NCI-H524 treated with DMSO at 0.1 percent for 48 hours (cell line): ENCODE measurements around the gene GIPC3.
"Not testable (repeated sequence)": the region's sequence is repeated elsewhere in the genome, so short reads cannot be mapped to it uniquely, and the experiment has no call there.

Source experiments
- DNase-seq: peaks from one replicate; lab custom pipeline; 2025; lab: John Stamatoyannopoulos, UW

GIPC3 gene

DNA sequence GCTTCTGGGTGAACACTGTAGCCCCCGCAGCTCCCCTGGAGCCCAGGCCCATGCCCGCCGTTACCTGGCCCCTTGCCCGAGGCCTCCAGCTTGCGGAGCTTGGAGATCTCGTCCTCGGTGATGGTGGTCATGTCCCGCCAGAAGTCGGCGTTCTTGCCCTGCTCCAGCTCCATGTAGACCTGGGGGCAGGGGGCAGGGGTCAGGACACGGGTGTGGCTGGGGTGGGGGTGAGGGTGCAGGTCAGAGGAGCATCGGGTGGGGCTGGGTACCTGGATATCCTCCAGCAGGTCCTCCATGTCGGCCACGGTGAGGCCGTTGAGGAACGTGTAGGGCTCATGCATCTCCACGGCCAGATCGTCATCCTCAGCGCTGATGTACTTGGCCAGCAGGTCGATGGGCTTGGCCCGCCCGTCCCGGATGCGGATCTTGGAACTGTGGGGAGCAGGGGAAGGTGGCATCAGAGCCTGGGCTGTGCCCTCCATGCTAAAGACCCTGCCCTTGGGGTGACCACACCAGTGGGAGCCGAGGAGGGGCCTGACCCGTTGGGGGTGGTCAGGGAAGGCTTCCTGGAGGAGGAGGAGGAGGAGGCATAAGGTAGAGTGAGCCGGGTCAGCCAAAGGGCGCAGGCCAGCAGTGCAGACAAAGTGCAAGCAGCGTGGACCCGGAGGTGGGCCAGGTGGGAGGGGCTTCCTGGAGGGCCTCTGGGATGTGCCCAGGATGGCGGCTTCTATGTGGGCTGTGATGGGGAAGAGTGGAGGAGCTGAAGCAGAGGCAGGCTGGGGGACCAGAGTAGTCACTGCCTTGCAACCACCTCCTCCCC is 33.7 kb downstream of the GIPC3 start:
- DNase-seq, result no peak

DNA sequence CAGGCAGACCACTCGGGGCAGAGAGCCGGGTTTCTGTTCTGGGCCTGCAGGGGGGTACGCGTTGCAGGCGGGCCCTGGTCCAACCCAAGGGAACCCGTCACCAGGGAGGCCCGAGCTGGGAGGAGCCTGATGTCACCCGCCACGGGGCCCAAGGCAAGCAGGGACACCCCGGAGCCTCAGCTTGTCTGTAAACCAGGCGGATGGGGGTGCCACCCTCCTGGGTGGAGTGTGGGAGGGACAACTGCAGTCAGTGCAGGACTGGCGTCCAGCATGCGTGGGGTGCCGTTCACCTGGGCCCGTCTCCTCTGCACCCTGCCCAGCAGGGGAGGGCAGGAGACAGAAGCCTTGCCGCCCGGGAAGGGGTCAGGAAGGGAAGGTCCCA is 34.3 kb downstream of the GIPC3 start:
- no peak for DNase-seq

DNA sequence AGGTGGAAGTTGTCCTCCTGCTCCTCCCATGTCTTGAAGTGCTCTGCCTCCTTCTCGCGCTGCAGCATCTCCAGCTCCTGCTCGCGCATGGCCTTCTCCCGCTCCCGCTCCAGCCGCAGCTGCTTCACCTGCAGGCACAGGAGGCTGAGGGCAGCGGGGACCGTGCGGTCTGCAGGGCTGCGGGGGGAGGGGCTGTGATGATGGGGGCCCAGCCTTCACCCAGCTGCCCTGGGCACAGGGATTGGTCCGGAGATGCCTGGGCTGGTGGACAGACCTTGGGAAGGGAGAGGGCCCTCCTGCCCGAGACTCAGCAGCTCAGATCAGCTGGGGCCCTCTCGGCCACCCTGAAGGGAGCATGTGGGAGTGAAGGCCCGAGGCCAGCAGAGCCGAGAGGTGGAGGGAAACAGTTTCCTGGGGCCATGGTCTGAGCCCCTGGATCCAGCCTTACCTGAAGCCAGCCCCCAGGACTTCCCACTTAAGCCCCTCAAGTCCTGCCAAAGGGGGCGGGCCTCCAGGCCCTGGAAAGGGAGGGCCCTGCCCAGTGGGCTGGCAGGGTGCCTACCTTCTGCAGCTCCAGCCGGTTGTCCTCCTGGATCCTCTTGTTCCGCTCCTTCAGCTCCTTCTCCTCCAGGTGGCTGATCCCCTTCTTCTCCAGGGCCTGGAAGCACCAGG is 35.0 kb downstream of the GIPC3 start:
- DNase-seq, result no peak

DNA sequence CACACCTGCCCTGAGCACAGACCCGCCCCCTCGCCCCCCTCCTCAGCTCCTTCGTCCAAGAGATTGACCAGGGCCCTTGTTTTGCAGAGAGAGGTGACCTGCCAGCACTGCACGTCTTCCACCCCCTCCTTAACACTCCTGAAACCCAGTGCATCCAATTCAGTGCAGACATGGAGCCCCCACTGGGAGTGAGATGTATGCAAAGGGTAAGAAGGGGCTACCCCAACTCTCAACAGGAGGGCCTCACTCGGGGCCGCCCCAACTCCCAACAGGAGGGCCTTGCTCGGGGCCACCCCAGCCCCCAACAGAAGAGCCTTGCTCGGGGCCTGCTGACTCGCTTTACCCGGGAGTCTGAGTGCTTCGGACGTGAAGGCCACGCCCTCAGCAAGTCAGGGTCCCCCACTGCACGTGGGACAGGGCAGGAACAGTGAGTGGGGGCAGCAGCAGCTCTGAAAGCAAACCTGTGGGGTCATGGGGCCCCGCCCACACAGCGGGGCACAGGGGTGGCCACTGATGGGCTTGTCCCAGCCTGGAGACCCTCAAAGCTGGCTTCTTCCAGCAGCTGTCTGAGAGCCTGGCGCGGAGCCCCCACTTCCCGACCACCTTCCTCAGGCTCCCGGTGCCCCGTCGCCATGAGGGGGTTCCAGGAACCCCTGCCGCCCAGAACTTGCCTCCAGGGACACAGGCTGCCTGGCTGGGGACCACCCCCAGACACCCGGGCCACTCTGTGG is 35.7 kb downstream of the GIPC3 start:
- no peak for DNase-seq

DNA sequence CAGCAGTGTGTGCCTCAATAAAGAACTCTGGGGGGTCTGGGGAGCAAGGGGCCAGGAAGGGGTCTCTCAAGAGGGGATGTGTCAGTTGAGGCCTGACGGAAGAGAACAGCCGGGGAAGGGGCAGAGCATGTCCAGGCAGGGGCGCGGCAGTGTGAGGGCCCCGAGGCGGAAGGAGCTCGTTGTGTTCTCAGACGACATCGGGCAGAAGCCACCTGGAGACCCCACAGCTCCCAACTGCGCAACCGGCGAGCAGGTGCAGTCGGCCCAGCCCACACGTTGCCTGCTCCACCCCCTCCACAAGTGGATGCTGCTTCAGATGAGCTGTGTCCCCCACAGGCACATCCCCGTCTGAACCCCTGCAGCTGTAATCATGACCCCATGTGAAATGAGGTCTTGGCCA is 36.4 kb downstream of the GIPC3 start:
- DNase-seq, result no peak

- no peak for DNase-seq
These were observed 36.9 kb downstream of the GIPC3 start for GRCh38 chr19:3622224-3622623.

- DNase-seq, result no peak
These were observed 38.4 kb downstream of the GIPC3 start for GRCh38 chr19:3623716-3624115.

GRCh38 chr19:3625996-3626472 is 40.8 kb downstream of the GIPC3 start:
- DNase-seq, result no peak

DNA sequence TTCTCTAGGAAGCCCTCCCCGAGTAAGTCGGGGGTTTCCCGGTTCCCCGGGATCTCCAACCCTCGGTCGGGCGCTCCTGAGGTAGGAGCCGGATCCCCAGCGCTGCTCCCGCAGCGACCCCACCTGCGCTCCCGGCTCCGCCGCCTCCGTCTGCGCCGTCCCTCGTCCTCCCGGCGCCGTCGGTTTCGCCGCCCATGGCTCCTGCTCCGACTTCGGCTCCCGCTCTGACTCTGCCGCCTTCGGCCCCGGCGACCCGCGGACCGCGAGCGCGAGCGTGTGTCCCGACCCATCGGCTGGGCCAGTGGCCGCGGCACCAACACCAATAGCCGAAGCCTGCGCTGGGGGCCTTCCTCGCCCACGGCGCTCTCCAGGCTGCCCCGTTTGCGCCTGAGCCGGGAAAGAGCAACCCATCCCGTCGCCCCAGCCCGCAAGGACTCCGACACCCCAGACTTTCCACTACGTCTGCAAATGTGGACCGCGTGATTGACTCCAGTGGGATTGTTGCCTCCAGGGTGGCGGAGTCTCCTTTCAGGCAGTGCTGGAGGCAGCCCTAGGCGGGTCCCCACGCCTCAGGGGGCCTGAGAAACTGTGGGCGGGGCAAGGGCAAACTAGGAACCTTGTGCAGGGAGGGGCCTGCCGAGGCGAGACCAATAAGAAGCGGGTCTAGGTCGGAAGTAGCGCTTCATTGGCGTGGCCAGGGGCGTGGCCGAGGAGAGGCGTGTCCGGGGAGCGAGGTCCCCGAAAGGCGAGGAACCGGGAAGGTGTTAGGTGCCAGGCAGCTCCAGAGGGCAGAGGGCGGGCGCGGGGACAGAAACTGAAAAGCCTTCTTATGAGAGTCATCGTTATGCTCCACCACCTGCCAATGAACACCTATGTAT is 41.4 kb downstream of the GIPC3 start, which contains the start of gene CACTIN:
TSS of gene CACTIN (minus strand) at position 318 of the 878 bp plus-strand sequence. CDS start at position 290, 28 bp downstream.
- DNase-seq, result peak; percentile 94

DNA sequence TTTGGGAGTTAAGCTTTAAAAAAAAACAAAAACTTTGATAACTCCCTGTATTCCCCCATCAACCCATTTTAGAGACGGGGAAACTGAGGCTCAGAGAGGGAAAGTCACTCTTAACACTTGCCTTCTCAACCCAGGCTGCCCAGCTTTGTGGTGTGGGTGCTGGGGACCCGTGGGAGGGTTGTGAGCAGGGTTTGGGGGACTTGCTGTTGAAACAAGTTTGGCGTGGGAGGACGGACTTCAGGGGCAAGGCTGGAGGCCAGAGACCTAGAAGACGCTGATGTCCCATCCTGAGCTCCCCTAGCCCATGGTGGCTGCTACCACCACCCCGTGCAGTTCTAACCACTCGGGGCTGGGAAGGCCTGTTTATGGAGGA is 42.1 kb downstream of the GIPC3 start:
- no peak for DNase-seq

DNA sequence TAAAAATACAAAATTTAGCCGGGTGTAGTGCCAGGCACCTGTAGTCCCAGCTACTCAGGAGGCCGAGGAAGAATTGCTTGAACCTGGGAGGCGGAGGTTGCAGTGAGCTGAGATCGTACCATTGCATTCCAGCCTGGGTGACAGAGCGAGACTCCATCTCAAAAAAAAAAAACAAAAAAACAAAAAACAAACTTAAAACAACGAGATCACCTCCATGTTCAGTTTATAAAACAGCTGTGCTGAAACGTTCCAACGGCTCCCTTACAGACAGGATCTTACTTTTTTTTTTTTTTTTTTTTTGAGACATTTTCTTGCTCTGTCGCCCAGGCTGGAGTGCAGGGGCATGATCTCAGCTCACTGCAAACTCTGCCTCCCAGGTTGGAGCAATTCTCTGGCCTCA is 43.5 kb downstream of the GIPC3 start:
- DNase-seq, result not testable (repeated sequence)

GRCh38 chr19:3631053-3631861 is 46.0 kb downstream of the GIPC3 start:
- no peak for DNase-seq

DNA sequence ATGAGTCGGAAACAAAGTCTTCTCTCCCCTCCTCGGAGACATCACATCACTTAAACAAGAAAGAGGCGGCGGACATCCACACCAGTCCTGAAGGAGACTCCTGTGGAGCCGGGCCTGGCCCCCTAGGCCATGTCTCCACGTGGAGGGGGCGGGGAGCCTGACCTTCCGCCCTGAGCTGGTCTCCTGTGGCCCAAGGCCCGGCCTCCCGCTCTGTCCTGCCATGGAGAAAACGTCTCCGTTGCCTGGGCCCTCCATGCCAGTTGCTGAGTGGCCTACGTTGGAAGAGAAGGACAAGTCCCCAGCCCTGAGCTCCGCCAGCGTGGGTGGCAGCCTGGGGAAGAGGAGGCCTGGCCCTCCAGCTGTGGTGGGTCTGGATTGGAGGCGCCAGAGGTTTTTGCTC is 46.8 kb downstream of the GIPC3 start:
- DNase-seq, result no peak

DNA sequence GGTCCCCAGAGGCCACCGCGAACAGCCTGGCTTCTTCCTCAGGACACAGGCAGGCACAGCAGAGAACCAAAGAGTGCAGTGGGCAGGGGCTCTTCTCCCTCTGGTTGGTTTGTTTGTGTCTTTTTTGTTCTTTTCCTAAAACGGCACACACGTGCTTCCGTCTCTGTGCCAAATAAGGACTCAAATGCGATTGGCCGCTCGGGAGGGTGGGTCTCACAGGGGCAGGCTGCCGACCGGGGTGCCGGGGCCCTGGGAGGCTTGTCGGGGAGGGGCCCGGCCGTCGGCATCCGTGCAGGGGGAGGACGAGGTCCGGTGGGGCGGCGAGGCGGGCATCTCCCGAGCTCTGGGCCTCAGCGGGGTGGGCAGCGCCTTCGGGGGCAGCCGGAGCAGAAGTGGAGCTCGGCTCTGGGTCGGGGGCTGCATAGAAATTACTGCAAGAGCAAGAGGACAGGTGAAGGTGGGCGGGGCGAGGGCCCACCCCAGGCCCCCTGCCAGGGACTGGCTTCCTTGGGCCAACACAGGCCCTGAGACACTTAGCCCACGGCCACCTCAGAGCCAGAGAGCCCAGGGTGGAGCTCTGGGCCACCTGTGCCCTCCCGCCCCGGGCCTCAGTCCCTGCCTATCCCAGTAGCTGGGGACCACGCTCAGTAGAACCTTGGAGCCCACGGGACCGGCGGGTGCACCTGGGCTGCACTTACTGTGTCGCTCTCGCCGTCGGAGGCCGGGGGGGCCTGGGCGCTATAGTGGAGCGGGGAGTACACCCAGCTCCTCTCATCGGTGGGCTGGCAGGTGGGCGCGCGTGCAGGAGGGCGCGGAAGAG is 47.7 kb downstream of the GIPC3 start:
- no peak for DNase-seq

GRCh38 chr19:3633559-3633988 is 48.3 kb downstream of the GIPC3 start:
- no peak for DNase-seq

- DNase-seq, result no peak
These were observed 49.3 kb downstream of the GIPC3 start for GRCh38 chr19:3634496-3635045.

- DNase-seq, result no peak
These were observed 51.2 kb downstream of the GIPC3 start for GRCh38 chr19:3636506-3636905.

DNA sequence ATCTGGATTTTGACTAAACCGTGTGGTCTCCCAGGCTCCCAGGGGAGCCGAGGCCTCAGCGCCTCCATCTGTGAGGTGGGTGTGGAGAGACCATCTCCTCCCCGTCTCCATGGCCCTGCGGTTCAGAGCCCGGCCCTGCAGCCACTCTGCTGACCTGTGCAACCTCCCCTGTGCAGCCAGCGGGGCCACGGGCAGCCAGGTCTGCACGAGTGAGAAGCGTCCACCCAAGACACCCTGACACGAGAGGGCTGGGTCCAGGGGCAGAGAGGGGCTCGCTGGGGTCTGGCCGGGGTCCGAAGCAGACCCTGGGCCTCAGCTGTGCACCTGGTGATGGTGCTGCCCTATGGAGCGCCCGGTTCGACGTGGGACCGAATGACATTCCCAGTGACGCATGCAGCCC is 51.7 kb downstream of the GIPC3 start:
- no peak for DNase-seq

- no peak for DNase-seq
These were observed 52.3 kb downstream of the GIPC3 start for GRCh38 chr19:3637621-3638020.
